HEK293 (cell line): ENCODE data around the gene ATP6AP2.

ENCODE experiments used
- CTCF ChIA-PET: fragments of 350-600 bp; formaldehyde crosslinking; extraction: SDS; loops from one replicate; lab custom pipeline; 2021; ENCODE audit warnings: antibody characterized with exemption; lab: Yijun Ruan, JAX
- POLR2A ChIA-PET: fragments of 300-600 bp; formaldehyde crosslinking; extraction: SDS; loops from one replicate; lab custom pipeline; 2020; ENCODE audit warnings: antibody characterized with exemption, inconsistent platforms; lab: Yijun Ruan, JAX
- H3K27ac ChIP-seq: fragments of 200-500 bp; sonication (Bioruptor generic); 2 replicates; pipeline ENCODE4 v1.5.1; 2014; ENCODE audit warnings: low read depth, low read length, control low read depth, inconsistent platforms; ENCODE audit errors: extremely low read depth
- H3K36me3 ChIP-seq, 2 experiments: fragments of 200-500 bp in 1 of 2; sonication (Bioruptor generic) in 1 of 2; 1 replicate in 1 of 2; 2 replicates in 1 of 2; pipeline ENCODE4 v1.5.1; 2014 to 2017; ENCODE audit warnings: inconsistent platforms in 2 of 2, low read length in 2 of 2; ENCODE audit not compliant: control insufficient read depth in 2 of 2, insufficient read depth in 1 of 2
- H3K4me1 ChIP-seq: fragments of 200-500 bp; sonication (Bioruptor generic); 2 replicates; pipeline ENCODE4 v1.5.1; 2014; ENCODE audit warnings: mild to moderate bottlenecking, low read length, inconsistent platforms; ENCODE audit not compliant: control insufficient read depth, insufficient read depth
- H3K4me3 ChIP-seq: 2 replicates; pipeline ENCODE4 v1.5.1; 2011; ENCODE audit warnings: low read depth, mild to moderate bottlenecking, control low read depth, low read length, moderate library complexity
- H3K9me3 ChIP-seq: fragments of 200-500 bp; sonication (Bioruptor generic); 2 replicates; pipeline ENCODE4 v1.5.1; 2014; ENCODE audit warnings: low read depth, low read length, inconsistent platforms; ENCODE audit not compliant: control insufficient read depth, insufficient read depth
- ATF2 ChIP-seq: fragments of 450-650 bp; formaldehyde crosslinking; IDR thresholded peaks from 2 replicates; pipeline ENCODE4 v1.5.1; 2016; ENCODE audit warnings: missing biosample characterization, missing genetic modification characterization, low read depth
- GLI2 ChIP-seq: fragments of 450-650 bp; formaldehyde crosslinking; IDR thresholded peaks from 2 replicates; pipeline ENCODE4; 2017; ENCODE audit warnings: missing biosample characterization, missing genetic modification characterization, low read depth, borderline replicate concordance
- GLI4 ChIP-seq: fragments of 450-650 bp; formaldehyde crosslinking; IDR thresholded peaks from 2 replicates; pipeline ENCODE4 v1.5.1; 2016; ENCODE audit warnings: missing biosample characterization, missing genetic modification characterization
- KLF17 ChIP-seq: fragments of 450-650 bp; formaldehyde crosslinking; IDR thresholded peaks from 2 replicates; pipeline ENCODE4 v1.5.1; 2016; ENCODE audit warnings: missing biosample characterization, missing genetic modification characterization
- PRDM1 ChIP-seq: fragments of 450-650 bp; formaldehyde crosslinking; IDR thresholded peaks from 2 replicates; pipeline ENCODE4; 2016; ENCODE audit warnings: missing biosample characterization, missing genetic modification characterization
- PRDM4 ChIP-seq: fragments of 450-650 bp; formaldehyde crosslinking; IDR thresholded peaks from 2 replicates; pipeline ENCODE4 v1.5.1; 2017; ENCODE audit warnings: missing biosample characterization, missing genetic modification characterization
- RBAK ChIP-seq: fragments of 450-650 bp; formaldehyde crosslinking; IDR thresholded peaks from 2 replicates; pipeline ENCODE4 v1.5.1; 2016; ENCODE audit warnings: missing biosample characterization, missing genetic modification characterization
- SCRT2 ChIP-seq: fragments of 450-650 bp; formaldehyde crosslinking; IDR thresholded peaks from 2 replicates; pipeline ENCODE4 v1.5.1; 2016; ENCODE audit warnings: missing biosample characterization, missing genetic modification characterization
- TRIM28 ChIP-seq: IDR thresholded peaks from 2 replicates; pipeline ENCODE4 v1.6.1; 2011; ENCODE audit warnings: low read length, control low read depth, borderline replicate concordance
- ZBTB48 ChIP-seq: fragments of 450-650 bp; formaldehyde crosslinking; IDR thresholded peaks from 2 replicates; pipeline ENCODE4 v1.5.1; 2016; ENCODE audit warnings: missing biosample characterization, missing genetic modification characterization
- ZIC2 ChIP-seq: fragments of 450-650 bp; formaldehyde crosslinking; IDR thresholded peaks from 2 replicates; pipeline ENCODE4 v1.5.1; 2016; ENCODE audit warnings: missing biosample characterization, missing genetic modification characterization
- ZNF10 ChIP-seq: fragments of 450-650 bp; formaldehyde crosslinking; IDR thresholded peaks from 2 replicates; pipeline ENCODE4 v1.5.1; 2017; ENCODE audit warnings: missing biosample characterization, missing genetic modification characterization
- ZNF132 ChIP-seq: fragments of 450-650 bp; formaldehyde crosslinking; IDR thresholded peaks from 2 replicates; pipeline ENCODE4 v1.5.1; 2017; ENCODE audit warnings: missing biosample characterization, missing genetic modification characterization, borderline replicate concordance
- ZNF16 ChIP-seq: fragments of 450-650 bp; formaldehyde crosslinking; IDR thresholded peaks from 2 replicates; pipeline ENCODE4 v1.5.1; 2016; ENCODE audit warnings: low read depth, missing biosample characterization, missing genetic modification characterization
- ZNF184 ChIP-seq: fragments of 450-650 bp; IDR thresholded peaks from 2 replicates; pipeline ENCODE4 v1.5.1; 2018; ENCODE audit warnings: missing biosample characterization, mild to moderate bottlenecking, missing genetic modification characterization
- ZNF248 ChIP-seq: fragments of 450-650 bp; formaldehyde crosslinking; IDR thresholded peaks from 2 replicates; pipeline ENCODE4 v1.5.1; 2017; ENCODE audit warnings: missing biosample characterization, missing genetic modification characterization
- ZNF585B ChIP-seq: fragments of 450-650 bp; formaldehyde crosslinking; IDR thresholded peaks from 2 replicates; pipeline ENCODE4 v1.5.1; 2016; ENCODE audit warnings: missing biosample characterization, missing genetic modification characterization
- ZNF701 ChIP-seq: fragments of 450-650 bp; formaldehyde crosslinking; IDR thresholded peaks from 2 replicates; pipeline ENCODE4 v1.5.1; 2016; ENCODE audit warnings: missing biosample characterization, missing genetic modification characterization
- ZNF707 ChIP-seq: fragments of 450-650 bp; formaldehyde crosslinking; IDR thresholded peaks from 2 replicates; pipeline ENCODE4 v1.5.1; 2016; ENCODE audit warnings: missing biosample characterization, missing genetic modification characterization
- ZSCAN4 ChIP-seq: fragments of 450-650 bp; formaldehyde crosslinking; IDR thresholded peaks from 2 replicates; pipeline ENCODE4 v1.5.1; 2017; ENCODE audit warnings: missing biosample characterization, missing genetic modification characterization
- TF ChIP-seq, protein P1 (sequence below): fragments of 450-650 bp; formaldehyde crosslinking; IDR thresholded peaks from 2 replicates; pipeline ENCODE4 v1.5.1; 2016; ENCODE audit warnings: missing biosample characterization, missing genetic modification characterization

ATP6AP2 gene

GRCh38 chrX:40544343-40545266 lies 36.2 kb upstream of the ATP6AP2 start:
- TF ChIP-seq ZNF184 (tag by site-specific recombination) = no peak
- no peak for TF ChIP-seq ZNF701
- TF ChIP-seq ZNF16 (tag by site-specific recombination) = no peak
- no peak for TF ChIP-seq ZNF707 (tag by site-specific recombination)
- no peak for TF ChIP-seq ZIC2 (tag by site-specific recombination)
- no peak for TF ChIP-seq GLI4 (tag by site-specific recombination)
- TF ChIP-seq ZNF248 (tag by site-specific recombination) = no peak
- TF ChIP-seq RBAK (tag by site-specific recombination) = no peak
- TF ChIP-seq, protein P1, sequence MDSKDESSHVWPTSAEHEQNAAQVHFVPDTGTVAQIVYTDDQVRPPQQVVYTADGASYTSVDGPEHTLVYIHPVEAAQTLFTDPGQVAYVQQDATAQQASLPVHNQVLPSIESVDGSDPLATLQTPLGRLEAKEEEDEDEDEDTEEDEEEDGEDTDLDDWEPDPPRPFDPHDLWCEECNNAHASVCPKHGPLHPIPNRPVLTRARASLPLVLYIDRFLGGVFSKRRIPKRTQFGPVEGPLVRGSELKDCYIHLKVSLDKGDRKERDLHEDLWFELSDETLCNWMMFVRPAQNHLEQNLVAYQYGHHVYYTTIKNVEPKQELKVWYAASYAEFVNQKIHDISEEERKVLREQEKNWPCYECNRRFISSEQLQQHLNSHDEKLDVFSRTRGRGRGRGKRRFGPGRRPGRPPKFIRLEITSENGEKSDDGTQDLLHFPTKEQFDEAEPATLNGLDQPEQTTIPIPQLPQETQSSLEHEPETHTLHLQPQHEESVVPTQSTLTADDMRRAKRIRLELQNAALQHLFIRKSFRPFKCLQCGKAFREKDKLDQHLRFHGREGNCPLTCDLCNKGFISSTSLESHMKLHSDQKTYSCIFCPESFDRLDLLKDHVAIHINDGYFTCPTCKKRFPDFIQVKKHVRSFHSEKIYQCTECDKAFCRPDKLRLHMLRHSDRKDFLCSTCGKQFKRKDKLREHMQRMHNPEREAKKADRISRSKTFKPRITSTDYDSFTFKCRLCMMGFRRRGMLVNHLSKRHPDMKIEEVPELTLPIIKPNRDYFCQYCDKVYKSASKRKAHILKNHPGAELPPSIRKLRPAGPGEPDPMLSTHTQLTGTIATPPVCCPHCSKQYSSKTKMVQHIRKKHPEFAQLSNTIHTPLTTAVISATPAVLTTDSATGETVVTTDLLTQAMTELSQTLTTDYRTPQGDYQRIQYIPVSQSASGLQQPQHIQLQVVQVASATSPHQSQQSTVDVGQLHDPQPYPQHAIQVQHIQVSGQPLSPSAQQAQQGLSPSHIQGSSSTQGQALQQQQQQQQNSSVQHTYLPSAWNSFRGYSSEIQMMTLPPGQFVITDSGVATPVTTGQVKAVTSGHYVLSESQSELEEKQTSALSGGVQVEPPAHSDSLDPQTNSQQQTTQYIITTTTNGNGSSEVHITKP (tag by site-specific recombination) = no peak
- TF ChIP-seq ZNF10 = no peak
- ChIA-PET CTCF (interaction anchor here (0.5 to 3.7 kb wide), 74 partner anchors 9 to 1885 kb away, joined by 3 to 33 read pairs (median 4); no protein-coding TSS in a partner anchor), POLR2A (interaction anchor here (0.5 to 1.2 kb wide), 3 partner anchors 96 to 387 kb away, joined by 3 read pairs; no protein-coding TSS in a partner anchor)
- Histone ChIP-seq H3K27ac (no peak overlapping the region), H3K4me3 (no peak overlapping the region), H3K9me3 (no peaks in the 10 kb centered on the region), H3K36me3 (no peaks in the 10 kb centered on the region), H3K4me1 (no peaks in the 10 kb centered on the region; the same call in 1 of the 2 replicates)

DNA sequence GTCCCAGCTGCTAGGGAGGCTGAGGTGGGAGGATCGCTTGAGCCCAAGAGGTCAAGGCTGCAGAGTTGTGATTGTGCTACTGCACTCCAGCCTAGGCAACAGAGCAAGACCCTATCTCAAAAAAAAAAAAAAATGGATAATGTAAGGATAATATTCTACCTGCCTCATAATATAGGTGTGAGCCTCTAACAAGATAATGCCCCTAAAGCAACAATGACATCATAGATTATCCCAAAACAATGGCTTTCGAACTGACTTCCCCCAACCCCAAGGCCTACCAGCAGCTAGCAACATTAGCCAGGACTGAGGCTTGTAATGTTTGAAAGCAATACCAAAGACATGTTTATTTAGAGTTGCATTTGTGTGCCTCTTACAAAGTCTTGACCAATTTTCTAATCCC lies 33.9 kb upstream of the ATP6AP2 start:
- ChIA-PET POLR2A (no interaction called here), CTCF (interaction anchor here (0.6 to 3.7 kb wide), 2 partner anchors 105 to 175 kb away, joined by 3 to 33 read pairs; no protein-coding TSS in a partner anchor)
- no peaks in the 10 kb centered on the region; the same call in 1 of the 2 replicates for H3K4me1 ChIP-seq
- no peaks in the 10 kb centered on the region for H3K36me3 ChIP-seq
- H3K9me3 ChIP-seq = no peaks in the 10 kb centered on the region
- TF ChIP-seq ATF2 (tag by site-specific recombination) (peak; percentile 66), PRDM4 (tag by site-specific recombination) (no peak)
- H3K4me3 ChIP-seq = no peak overlapping the region
- H3K27ac ChIP-seq = no peak overlapping the region

- H3K4me1 ChIP-seq = no peaks in the 10 kb centered on the region
- no peaks in the 10 kb centered on the region for H3K36me3 ChIP-seq
- ChIA-PET POLR2A (no interaction called here), CTCF (interaction anchor here (0.6 to 2.2 kb wide), 3 partner anchors 11 to 244 kb away, joined by 3 to 9 read pairs (median 3); no protein-coding TSS in a partner anchor)
- H3K27ac ChIP-seq = no peak overlapping the region
- H3K9me3 ChIP-seq = no peaks in the 10 kb centered on the region
- H3K4me3 ChIP-seq = no peak overlapping the region
- TF ChIP-seq ZBTB48 (tag by site-specific recombination) (no peak), KLF17 (tag by site-specific recombination) (no peak), ZNF585B (tag by site-specific recombination) (no peak), ZNF132 (no peak), TRIM28 (no peak), ZSCAN4 (tag by site-specific recombination) (no peak), PRDM1 (tag by site-specific recombination) (no peak), SCRT2 (tag by site-specific recombination) (no peak), GLI2 (tag by site-specific recombination) (no peak)
These were observed 30.7 kb upstream of the ATP6AP2 start for GRCh38 chrX:40550066-40550465.
